ENCODE measurements around the gene IGSF6.
"Not testable (repeated sequence)": the region's sequence is repeated elsewhere in the genome, so short reads cannot be mapped to it uniquely, and the experiment has no call there.

IGSF6 gene

DNA sequence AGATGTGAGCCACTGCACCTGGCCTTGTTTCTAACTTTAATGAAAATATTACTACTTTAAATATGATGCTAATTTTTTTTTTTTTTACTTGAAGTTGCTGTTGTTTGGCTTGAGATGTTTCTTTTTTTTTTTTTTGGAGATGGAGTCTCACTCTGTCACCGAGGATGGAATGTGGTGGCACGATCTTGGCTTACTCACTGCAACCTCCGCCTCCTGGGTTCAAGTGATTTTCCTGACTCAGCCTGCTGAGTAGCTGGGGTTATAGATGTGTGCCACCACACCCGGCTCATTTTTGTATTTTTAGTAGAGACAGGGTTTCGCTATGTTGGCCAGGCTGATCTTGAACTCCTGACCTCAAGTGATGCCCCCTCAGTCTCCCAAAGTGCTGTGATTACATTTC, 23.6 kb downstream of the IGSF6 start:
- no peak for DNase-seq (ENCODE audit: low spot score)

DNA sequence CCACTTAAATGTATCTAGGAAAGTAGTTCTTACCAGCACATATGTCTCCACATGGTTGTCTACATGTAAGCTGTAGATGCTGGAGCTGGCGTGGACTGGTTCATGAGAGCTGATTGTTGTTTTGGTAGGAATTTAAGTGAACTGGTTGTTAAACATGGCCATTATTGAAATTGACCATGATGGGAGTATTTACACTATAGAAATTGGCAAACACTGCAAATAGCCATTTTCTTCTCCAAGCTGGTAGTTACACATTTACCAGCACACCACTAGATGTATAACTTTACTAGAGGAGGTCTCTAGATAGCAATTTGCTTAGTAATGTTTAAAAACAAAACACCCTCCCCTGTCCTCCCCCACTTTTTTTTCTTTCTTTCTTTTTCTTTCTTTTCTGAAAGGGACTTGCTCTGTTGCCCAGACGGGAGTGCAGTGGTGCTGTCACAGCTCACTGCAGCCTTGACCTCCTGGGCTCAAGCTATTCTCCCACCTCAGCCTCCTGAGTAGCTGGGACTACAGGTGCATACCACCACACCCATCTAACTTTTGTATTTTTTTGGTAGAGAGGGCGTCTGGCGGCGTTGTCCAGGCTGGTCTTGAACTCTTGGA, 24.2 kb downstream of the IGSF6 start:
- no peak for DNase-seq (ENCODE audit: low spot score)

DNA sequence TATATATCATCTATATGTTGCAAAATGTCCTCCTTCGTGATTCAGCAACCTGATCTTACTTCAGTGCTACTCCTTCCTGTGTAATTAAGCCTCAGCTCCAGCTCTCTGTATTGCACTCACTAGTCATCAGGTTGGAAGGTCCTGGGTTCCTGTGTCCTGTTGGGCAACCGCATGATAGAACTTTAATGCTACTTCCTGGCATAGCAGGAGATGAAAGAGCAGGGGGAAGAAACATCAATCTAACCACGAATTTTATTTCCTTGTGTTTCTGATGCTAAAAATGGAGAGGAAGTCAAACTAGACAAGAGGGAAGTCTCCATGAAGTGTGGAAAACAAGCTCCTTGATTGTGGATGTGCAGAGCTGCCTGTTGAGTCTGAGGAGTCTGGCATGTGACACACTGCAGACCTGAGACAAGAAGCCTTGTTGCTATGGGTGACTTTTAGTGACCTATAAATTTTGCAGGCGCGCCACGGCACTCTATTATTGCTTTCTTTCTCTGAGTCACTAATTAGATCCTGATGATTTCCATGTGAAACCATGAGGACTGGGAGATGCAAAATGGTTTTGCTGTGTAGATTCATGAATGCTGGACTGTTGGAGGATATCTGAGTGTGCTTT, 25.6 kb downstream of the IGSF6 start:
- peak; percentile 83 for DNase-seq (ENCODE audit: low spot score)

DNA sequence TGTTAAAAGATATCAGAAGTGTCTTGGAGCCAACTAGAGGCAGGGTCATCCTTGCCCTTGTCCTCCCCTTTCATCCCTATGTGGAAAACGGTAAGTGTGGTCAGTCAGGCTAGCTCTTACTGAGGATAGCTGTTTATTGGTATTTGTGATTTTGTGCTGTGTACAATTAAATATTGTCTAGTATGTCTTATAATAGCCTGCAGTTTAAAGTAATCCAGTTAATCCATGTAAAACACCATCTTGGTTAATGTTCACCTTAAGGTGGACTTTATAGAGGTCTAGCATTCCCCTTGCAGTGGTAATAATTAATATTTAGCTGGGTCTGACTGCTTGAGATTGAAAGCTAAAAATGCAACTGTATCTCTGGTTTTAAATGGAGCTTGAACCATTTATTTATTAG, 27.4 kb downstream of the IGSF6 start:
- no peak for DNase-seq (ENCODE audit: low spot score)

DNA sequence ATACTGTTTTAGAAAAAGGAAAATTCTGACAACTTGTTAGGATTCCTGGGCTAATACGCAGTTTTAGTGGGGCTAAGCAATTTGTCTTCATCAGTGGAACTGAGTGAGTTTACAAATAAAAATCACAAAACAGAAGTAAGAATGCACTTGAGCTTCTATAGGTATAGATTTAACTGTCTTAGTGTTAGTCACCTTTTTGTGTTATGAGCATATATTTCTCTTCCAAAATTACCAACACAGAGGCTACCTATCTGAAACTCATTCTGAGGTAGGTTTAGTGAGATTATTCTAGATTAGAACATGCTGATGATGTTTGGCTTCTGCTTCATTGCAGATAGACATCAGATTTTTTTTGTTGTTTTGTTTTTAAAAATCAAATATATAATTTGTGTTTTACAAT, 29.9 kb downstream of the IGSF6 start:
- DNase-seq (ENCODE audit: low spot score): no peak

DNA sequence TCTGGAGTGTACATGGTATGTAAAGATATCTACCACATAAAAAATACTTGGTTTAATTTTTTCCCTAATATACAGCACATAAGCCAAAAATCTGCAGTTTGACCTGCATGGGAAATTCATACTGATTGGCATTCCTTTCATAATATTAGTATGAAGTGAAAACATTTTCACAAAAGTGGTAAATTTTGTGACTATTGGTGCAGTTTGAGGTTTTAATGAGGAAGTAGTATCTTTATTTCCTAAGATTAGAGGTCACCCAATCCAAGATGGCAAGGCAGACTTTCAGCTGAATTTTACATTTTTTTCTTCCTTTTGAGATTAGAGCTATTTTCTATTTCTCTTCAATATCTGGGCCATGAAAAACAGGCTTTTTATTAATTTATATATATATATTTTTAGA, 31.8 kb downstream of the IGSF6 start:
- no peak for DNase-seq (ENCODE audit: low spot score)

DNA sequence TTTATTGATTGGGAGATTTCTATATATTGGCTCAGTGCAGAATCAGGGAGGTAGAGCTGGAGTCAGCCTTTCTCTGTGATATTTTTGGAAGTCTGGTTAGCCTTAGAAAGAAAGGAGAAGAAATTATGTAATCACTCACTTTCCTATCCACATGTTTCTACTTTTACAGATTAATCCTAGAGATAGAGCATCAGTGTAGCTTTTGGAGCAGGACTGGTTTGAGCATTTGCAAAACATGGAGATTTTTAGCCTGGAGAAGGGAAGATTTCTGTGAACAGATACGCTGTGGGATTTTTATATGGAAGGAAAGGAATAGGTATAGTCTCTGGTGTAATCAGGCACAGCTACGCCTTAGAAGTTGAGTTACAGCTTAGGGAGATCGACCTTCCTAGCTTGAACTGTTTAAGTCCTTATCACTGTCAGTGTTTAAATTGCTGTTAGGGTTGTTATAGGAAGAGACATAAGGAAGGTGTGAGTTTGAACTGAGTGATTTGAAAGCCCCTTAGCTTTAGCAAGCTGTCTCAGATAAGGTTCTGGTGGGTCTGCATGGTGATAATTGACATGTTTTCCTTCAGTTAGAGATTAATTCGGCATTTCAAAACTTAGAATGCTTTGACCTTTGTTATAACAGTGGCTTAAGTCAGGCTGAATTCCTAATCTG, 32.5 kb downstream of the IGSF6 start:
- peak; percentile 17 for DNase-seq (ENCODE audit: low spot score)

DNA sequence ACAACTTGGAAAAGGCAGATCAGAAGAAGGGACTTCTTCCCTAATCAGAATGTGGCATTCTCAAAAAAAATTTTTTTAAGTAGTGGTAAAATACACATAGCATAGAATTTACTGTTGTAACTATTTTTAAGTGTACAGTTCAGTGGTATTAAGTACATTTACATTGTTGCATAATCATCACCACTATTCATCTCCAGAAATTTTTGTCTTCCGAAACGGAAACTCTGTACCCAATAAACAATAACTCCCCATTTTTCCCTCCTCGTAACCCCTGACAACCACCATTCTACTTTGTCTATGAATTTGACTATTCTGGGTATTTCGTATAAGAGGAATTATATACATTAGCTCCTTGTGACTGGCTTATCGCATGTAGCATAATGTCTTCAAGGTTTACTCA, 34.1 kb downstream of the IGSF6 start:
- DNase-seq (ENCODE audit: low spot score): no peak

DNA sequence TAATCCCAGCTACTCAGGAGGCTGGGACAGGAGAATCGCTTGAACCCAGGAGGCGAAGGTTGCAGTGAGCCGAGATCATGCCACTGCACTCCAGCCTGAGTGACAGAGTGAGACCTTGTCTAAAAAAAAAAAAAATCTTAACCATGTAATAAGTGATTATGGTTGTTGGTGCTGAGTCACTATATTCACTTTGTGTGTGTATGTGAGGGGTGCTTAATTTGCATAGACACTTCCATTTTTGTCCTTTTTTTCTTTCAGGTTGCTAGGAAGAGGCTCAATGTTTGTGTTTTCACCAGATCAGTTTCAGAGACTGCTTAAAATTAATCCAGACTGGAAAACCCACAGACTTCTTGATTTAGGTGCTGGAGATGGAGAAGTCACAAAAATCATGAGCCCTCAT, 34.8 kb downstream of the IGSF6 start:
- DNase-seq (ENCODE audit: low spot score): no peak

DNA sequence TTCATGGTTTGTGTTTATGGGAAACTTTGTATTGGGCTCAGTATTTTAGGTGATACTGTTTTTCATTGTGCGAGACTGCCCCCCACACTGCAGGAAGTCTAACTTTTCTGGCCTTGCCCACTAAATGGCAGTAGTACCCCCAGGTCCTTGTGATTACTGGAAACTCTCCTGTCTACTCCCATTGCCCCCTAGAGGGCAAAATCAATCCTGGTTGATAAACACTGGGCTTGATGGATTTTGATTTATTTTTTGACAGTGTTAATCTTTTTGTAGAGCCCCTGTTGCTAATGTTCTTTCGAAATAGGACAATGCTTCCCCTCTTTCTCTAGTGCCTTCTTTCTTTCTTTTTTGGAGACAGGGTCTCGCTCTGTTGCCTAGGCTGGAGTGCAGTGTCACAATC, 37.5 kb downstream of the IGSF6 start:
- no peak for DNase-seq (ENCODE audit: low spot score)

DNA sequence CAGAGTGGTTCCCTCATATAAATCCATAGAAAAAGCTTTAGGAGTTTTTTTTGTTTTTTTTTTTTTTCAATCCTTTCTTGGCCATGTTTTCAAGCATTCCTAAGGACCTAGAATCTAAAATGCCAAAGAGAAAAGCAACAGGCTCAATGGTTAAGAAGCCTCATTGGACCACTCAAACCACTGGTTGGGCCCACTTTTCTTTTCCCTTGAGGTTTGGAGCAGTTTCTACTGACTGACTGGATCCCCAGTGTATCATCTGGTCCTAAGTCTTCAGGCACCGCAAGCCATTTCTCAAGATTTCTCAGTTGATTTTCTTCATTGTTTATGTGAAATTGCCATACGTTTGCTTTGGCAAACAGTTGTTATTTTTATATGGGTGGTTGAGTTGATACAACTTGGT, 38.6 kb downstream of the IGSF6 start:
- DNase-seq (ENCODE audit: low spot score): no peak

DNA sequence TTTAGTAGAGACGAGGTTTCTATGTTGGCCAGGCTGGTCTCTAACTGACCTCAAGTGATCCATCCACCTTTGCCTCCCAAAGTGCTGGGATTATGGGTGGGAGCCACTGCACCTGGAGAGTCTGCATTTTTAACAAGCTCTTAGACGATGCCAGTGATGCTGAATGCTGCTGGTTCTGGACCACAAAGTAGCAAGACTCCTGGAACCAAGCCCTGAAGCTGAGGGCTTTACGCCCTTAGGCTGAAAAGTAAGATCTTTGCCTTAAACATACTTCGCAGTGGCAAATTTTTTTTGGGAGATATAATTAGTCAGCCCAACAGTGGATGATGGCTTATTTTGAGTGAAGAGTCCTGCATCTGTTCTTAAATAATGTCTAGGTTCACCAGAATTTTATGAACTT, 39.0 kb downstream of the IGSF6 start:
- no peak for DNase-seq (ENCODE audit: low spot score)

DNA sequence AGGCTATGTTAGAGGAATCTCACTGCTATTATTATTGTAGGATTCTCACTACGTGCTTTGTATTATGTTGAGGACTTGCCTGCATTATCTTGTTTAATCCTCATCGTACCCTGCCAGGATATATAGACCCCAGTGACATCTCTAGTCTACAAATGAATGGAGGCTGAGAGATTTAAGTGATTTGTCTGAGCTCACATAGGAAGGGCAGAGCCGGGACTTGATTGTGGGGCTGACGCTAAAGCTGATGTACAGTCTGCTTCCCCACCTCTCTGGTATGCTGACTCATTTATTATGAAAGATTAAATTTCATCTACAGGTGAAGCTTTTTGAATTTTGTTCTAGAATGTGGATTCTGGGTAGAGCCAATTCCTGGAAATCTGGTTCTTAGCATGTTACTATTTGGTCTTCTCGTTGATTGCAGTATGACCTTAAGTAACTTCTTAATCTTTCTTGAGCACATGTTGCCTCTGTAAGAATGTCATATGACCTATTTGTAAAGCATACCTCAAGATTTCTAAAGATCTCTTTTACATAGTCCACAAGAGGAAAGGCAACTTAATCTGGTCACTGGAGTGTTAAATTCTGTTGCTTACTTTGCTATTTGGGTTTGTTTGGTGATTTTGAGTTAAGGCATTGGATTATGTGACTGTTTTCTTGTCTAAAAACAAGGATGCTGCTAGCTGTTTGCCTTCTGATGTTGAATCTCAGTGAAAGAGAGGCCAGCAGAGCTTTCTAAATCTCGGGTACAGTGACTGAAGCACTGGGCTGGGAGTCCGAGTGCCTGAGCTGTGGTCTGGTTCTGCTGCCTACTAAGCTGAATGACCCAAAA, 40.6 kb downstream of the IGSF6 start:
- DNase-seq (ENCODE audit: low spot score): no peak

DNA sequence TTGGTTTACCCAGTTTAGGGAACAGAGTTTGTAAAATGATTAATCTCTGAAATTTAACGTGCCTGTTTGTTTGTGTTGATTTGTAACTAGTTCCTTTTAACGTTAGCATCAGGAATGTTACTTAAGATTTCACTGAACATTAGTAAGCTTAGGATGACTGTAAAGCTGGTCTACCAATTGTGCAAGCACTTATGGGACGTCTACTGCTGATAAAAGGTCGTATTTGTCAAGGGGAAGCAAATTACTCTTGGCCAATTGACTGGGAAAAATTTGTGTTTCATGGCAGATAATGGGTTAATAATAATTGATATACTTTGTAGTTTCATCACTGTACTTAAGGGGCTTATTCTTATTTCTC, 41.2 kb downstream of the IGSF6 start:
- DNase-seq (ENCODE audit: low spot score): no peak

DNA sequence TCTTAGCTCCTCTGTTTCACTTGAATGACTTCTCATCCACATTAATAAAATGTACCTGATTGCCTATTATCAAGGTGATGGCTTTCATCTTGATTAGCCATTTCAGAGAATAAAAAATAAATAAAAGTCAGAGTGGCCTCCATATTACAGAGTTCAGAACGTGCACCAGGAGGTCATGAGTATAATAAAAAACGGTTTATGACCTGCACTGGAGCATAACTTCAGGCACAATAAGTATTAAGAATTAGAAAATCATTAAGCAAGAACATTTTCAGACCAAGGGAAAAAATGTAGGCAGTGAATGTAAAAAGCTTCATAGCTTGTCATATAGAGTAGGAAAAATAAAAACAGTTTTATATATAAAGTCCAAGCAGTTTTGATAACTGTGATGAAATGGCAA, 41.6 kb downstream of the IGSF6 start:
- DNase-seq (ENCODE audit: low spot score): no peak

DNA sequence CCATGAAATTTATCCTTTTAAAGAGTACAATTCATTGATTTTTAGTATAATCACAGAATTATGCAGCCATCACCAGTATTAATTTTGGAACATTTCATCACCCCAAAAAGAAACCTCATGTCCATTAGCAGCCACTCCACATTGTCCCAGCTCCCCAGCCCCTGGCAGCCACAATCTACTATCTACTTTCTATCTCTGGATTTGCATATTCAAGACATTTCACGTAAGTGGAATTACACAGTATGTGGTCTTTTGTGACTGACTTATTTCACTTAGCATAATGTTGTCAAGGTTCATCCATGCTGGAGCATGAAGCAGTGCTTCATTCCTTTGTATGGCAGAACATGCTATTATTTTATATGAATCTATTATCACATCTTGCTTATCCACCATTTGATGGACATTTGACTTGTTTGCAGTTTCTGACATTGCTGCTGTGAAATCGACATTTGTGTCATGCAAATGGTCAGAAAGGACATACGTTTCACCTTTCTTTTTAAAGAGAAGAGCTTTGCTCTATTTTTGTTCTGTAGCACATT, 42.3 kb downstream of the IGSF6 start:
- no peak for DNase-seq (ENCODE audit: low spot score)

DNA sequence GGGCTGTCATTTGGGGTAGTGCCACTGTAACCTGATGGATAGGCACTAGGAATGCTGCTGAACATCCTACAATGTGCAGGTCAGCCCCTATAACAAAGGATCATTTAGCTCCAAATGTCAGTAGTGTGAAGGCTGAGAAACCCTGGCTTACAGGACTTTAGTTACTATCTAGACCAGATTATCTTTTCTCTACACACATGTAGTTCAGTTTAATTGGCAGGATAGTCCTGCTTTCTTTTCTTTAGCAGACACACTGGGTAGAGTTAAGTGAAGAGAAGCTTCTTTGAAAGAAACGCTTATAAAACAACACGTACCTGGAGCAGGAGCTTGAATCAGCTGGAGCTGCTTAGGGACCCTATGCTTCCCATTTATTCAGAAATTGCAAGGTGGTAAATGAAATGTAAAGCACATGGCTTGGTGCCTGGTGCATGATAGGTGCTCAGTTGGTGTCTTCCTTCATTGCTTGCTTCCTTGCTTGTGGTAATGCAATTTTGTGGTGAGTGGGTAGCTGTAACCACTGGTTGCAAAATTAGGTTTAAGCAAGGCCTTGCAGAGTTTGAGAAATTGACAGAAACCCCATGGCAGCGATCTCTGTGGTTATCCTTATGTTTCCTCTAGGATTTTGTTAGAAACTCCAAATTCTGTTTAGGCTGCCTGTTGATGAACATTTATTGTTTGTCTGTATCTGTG, 43.6 kb downstream of the IGSF6 start:
- peak; percentile 20 for DNase-seq (ENCODE audit: low spot score)

DNA sequence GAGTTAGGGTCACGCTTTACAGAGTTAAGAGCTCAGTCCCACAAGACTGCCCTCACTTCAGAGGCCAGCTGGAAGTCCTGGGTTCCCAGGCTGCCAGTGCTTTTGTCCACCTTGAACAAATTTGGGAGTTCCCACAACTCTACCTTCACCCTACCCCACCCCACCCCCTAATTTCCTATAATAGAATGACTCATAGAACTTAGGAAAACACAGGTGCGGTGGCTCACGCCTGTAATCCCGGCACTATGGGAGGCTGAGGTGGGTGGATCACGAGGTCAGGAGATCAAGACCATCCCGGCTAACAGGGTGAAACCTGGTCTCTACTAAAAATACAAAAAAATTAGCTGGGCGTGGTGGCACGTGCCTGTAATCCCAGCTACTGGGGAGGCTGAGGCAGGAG, 46.6 kb downstream of the IGSF6 start:
- DNase-seq (ENCODE audit: low spot score): not testable (repeated sequence)

DNA sequence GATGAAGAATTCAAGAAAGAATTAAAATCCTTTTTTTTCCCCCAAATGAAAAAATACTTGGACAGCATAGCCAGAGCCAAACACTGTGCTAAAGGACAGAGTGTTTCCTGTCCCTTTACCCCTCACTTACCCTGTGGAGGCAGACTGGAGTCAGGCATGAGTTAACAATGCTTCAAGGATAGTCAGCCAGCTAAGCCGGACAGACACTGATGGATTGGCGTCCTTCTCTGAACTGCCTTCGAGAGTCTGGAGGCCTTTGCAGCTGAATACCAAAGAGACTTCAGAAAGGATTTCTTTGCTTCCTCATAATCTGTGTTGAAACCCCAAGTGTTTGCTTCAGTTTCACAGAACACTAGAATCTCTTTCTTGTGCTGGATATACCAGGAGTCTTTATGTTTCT, 48.5 kb downstream of the IGSF6 start:
- peak; percentile 22 for DNase-seq (ENCODE audit: low spot score)

DNA sequence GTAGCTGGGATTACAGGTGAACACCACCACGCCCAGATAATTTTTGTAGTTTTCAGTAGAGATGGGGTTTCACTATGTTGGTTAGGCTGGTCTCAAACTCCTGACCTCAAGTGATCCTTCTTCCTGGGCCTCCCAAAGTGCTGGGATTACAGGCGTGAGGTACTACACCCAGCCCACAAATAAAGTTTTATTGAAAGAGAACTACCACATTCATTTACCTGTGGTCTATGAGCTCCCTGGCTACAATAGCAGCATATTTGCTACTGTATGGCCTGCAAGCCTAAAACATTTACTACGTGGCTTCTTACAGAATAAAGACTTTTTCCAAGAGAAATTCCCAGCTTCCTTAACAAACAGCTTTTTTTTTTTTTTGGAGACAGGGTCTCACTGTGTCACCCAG, 49.6 kb downstream of the IGSF6 start:
- DNase-seq (ENCODE audit: low spot score): no peak

DNA sequence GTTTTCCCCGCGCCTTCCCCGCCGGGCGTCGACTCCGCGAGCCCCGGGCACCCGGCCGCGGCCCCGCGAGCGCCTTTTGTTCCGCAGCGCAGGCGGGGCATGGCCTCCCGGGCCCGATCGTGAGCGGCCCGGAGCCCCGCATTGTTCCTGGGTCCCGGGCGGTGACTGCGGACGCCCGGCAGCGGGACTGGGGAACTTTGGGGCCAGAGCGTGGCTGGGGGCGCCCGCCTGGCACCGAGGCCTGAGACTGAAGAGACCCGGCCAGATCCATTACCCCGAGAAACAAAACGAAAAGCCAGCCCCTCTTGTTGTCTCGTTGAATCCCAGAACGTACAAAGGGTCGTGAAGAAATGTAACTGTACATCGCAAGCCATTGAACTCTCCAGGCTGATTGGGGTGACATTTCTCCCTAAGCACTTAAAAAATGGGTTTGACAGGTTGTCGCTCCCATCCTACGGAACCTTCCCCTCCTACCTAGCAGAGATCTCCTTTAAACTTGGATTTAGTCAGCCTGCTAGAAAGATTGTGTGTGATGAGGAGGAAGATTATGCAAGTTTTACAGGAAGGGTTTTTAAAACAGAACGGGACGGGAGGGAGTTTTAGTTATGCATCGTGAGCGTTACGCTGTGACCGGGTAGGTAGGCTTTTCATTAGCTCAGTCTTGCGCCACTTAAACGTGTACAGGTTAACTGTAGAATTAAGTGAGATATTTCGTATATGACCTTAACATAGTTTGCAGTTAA, 52.2 kb downstream of the IGSF6 start:
- peak; percentile 30 for DNase-seq (ENCODE audit: low spot score)
